ENCODE data around the gene SORCS2. TPM values are rescaled to one million over a fixed set of nuclear protein-coding genes. Genes with fewer than 3 reads are reported as not detected.

The SORCS2 gene
- polyA plus RNA-seq, 1 donor from 2014 or later, result not detected

DNA sequence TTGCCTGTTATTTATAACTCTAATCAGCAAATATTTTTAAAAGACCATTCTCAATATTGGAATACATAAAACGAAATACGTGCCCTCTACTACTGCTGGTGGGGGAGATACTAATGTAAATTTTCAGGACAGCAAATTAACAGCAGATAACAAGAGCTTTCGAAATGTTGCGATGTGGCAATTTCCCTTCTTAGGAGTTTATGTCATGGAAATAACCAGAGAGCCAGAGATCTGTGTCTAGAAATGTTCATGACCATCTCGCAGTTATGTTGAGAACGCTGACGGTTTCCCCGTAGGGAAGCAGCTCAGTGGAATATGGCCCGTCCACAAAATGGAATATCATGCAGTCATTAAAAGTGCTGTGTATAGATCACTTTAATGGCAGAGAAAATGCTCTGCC lies 480.8 kb downstream of the SORCS2 start:
- Mint-ChIP-seq H3K27ac (no peak overlapping the region), H3K9me3 (peaks cover 2 to 13% (median 2%) of the 10 kb centered on the region in 3 donors), H3K27me3 (no peaks in the 10 kb centered on the region), H3K4me3 (no peak overlapping the region), H3K4me1 (peaks cover 0 to 1% (median 0%) of the 10 kb centered on the region in 3 donors), H3K36me3 (no peaks in the 10 kb centered on the region)

DNA sequence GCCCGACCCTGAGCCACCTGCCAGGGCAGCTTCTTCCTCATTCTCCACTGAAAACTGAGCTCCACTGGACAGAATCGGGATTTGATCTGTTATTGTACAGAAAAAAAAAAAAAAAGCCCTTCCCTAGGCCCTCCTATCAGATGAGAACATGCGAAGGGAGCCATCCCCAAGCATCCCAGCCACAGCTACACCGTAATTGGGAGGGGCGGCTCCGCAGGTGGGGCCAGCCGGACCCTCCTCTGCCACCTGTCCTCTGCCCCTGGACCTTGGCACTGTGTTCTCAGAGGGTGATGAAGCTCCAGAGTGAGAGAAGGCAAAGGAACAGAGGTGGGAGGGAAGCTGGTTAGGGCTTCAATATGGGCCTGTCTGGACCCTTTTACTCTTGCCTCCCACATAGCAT lies 482.4 kb downstream of the SORCS2 start:
- Mint-ChIP-seq H3K9me3 (peaks cover 2 to 13% (median 2%) of the 10 kb centered on the region in 3 donors), H3K36me3 (no peaks in the 10 kb centered on the region), H3K27ac (no peak overlapping the region), H3K4me1 (no peaks in the 10 kb centered on the region), H3K27me3 (no peaks in the 10 kb centered on the region), H3K4me3 (no peak overlapping the region)

DNA sequence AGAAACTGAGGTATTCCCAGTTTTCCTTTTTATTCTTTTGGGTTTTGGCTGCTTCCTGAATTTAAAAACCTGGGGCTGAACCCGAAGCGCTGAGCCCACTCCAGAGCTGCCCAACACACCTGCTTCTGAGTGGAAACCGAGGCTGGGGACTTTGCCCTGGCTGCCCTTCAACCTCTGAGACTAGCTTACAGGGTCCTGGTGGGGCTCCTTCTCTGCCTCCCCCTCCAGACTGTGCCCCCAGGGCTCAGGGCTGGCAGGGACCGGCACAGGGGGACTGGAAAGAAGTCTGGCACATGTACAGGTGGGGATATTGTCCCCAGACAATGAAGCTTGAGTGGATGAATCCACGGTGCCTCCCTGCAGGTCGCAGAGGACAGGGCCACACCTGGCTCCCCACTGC lies 482.8 kb downstream of the SORCS2 start:
- H3K27ac Mint-ChIP-seq, result no peak overlapping the region
- H3K27me3 Mint-ChIP-seq, result no peaks in the 10 kb centered on the region
- no peaks in the 10 kb centered on the region for H3K36me3 Mint-ChIP-seq
- H3K4me1 Mint-ChIP-seq, result no peaks in the 10 kb centered on the region
- H3K9me3 Mint-ChIP-seq, result peaks cover 2 to 13% (median 2%) of the 10 kb centered on the region in 3 donors
- peak overlapping the region in 1 of 4 donors; percentile 61 for H3K4me3 Mint-ChIP-seq

DNA sequence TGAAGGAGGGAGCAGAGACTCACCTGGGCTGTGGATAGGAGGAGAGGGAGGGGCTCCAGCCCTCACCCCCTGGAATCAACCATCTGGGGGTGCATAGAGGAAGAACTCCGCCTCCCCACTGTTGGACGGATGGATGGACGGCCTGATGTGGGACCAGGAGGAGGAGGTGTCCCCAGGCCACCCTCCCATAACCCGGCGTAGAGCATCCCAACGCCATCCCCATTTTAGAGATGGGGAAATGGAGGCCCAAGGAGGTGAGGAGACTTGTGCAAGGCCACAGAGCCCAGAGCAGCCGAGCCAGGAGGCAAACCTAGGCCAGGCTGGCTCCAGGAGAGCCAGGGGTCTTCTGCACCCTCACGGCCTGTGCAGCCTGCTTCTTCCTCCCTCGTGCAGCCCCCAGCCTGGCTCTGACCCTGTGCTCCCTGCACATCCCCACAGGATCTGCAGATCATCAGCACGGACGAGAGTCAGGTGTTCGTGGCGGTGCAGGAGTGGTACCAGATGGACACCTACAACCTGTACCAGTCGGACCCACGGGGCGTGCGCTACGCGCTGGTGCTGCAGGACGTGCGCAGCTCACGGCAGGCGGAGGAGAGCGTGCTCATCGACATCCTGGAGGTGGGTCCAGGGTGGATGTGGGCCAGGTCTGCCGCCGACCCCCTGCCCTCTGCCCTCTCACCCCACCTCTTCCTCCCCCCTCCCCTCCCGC lies 483.4 kb downstream of the SORCS2 start:
- H3K27ac Mint-ChIP-seq, result no peak overlapping the region

DNA sequence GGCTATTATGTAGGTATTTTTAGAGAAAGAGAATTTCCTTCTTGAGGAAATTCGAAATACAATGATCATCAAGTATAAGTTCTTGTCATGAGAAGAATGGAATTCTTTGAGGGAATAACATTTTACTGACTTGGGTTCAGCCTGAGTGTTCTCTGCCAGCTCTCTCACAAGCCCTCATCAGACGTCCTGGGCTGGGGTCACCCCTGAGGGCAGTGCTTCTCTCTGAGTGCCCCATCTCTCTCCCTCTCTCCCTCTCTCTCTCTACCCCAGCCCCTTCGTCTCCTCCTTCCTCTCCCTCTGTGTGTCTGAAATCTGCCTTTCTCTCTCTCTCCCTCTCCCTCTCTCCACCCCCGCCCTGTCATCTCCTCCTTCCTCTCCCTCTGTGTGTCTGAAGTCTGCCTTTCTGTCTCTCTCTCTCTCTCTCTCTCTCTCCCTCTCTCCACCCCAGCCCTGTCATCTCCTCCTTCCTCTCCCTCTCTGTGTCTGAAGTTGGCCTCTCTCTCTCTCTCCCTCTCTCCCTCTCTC lies 484.1 kb downstream of the SORCS2 start:
- no peak overlapping the region for H3K27ac Mint-ChIP-seq
- H3K27me3 Mint-ChIP-seq, result no peaks in the 10 kb centered on the region
- H3K4me3 Mint-ChIP-seq, result no peak overlapping the region
- no peaks in the 10 kb centered on the region for H3K36me3 Mint-ChIP-seq
- no peaks in the 10 kb centered on the region for H3K4me1 Mint-ChIP-seq
- peaks cover 0 to 7% (median 2%) of the 10 kb centered on the region in 3 donors for H3K9me3 Mint-ChIP-seq

More for the DNA sequence above, 483.4 kb downstream of the SORCS2 start:
- H3K9me3 Mint-ChIP-seq, result peaks cover 2 to 9% (median 2%) of the 10 kb centered on the region in 3 donors
- H3K27me3 Mint-ChIP-seq, result no peaks in the 10 kb centered on the region
- peak overlapping the region in 1 of 4 donors; percentile 61 for H3K4me3 Mint-ChIP-seq
- no peaks in the 10 kb centered on the region for H3K4me1 Mint-ChIP-seq
- H3K36me3 Mint-ChIP-seq, result no peaks in the 10 kb centered on the region

DNA sequence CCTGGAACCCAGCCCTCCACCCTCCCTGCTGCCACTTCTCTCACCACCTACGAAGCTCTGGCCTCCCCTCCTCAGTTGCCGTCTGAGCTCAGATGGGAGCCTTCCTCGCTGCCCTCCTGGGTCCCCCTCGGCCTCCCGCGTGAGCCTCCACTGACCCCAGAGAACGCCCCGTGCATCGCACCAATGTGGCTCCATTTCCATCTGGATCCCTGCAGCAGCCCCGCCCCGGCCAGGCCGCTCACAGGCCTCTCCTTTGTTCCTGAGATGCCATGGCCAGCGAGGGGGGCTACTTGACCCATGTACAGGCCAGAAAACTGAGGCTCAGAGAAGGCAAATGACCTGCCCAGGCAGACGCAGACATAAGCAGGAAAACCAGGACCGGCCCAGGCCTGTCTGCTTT lies 484.7 kb downstream of the SORCS2 start:
- H3K4me3 Mint-ChIP-seq, result no peak overlapping the region
- H3K4me1 Mint-ChIP-seq, result no peaks in the 10 kb centered on the region
- H3K27ac Mint-ChIP-seq, result no peak overlapping the region
- no peaks in the 10 kb centered on the region for H3K27me3 Mint-ChIP-seq
- H3K36me3 Mint-ChIP-seq, result no peaks in the 10 kb centered on the region
- H3K9me3 Mint-ChIP-seq, result peaks cover 0 to 5% (median 2%) of the 10 kb centered on the region in 3 donors

DNA sequence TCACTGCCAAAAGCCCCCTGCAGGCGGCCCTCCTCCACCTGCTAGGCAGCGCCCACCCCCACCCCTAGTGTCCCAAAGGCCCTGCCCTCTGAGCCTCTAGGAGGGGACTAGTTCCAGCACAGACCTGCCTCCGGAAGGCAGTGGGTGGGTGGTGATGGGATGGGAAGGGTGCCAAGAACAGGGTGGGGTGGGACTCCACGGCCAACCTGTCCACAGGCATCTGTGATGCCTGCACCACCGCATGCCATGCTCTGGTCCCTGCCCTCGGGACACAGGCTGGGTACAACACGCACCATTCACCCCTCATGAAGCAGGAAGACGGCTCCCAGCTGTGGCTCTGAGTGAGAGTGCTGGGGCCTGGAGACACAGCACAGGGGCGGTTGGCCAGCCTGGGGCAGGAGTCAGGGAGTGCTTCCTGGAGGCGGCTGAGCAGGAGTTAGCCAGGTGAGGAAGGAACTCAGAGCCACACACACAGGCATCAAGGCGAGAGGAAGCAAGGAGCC lies 485.5 kb downstream of the SORCS2 start:
- H3K4me1 Mint-ChIP-seq, result no peaks in the 10 kb centered on the region
- H3K27ac Mint-ChIP-seq, result peak overlapping the region in 1 of 3 donors; percentile 88
- H3K4me3 Mint-ChIP-seq, result no peak overlapping the region
- H3K36me3 Mint-ChIP-seq, result no peaks in the 10 kb centered on the region
- no peaks in the 10 kb centered on the region for H3K27me3 Mint-ChIP-seq
- H3K9me3 Mint-ChIP-seq, result peaks cover 0 to 5% (median 1%) of the 10 kb centered on the region in 3 donors

DNA sequence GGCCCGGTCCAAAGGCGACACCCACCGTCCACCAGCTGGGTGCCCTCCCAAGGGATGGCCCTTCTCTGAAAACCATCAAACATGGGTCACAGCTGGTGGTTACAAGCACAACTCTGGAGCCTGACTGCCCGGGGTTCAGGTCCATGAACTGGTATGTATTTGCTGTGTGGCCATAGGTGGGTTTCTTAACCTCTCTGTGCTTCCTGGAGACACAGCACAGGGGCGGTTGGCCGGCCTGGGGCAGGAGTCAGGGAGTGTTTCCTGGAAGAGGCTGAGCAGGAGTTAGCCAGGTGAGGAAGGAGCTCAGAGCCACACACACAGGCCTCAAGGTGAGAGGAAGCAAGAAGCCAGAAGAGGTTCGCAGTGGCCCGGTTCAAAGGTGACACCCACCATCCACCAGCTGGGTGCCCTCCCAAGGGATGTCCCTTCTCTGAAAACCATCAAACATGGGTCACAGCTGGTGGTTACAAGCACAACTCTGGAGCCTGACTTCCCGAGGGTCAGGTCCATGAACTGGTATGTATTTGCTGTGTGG lies 486.0 kb downstream of the SORCS2 start:
- Mint-ChIP-seq H3K27ac (peak overlapping the region in 1 of 3 donors; percentile 88), H3K4me1 (no peaks in the 10 kb centered on the region), H3K4me3 (no peak overlapping the region)

DNA sequence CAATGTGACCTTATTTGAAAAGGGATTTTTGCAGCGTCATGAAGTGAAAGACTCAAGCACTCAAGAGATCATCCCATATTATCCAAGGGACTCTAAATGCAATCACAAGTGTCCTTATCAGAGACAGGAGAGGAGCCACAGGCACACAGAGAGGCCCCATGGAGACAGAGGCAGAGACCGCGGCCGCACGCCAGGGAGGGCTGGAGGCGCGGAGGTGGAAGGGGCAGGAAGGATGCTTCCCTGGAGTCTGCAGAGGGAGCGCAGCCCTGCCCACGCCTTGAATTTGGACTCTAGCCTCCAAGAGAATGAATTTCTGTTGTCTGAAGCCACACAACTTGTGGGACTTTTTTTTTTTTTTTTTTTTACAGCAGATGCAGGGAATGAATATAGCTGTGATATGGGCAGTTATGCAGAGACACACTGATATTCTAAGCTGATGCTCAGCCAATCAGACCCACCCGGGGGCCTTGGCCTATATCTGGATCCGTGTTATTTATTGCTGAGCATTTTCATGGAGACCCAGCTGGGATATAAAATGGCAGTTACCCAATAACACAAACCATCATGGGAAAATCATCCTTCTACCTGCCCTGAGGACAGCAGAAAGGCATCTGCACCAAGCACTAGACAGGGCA lies 487.2 kb downstream of the SORCS2 start:
- Mint-ChIP-seq H3K9me3 (peaks cover 0 to 5% (median 2%) of the 10 kb centered on the region in 3 donors), H3K27me3 (no peaks in the 10 kb centered on the region), H3K36me3 (no peaks in the 10 kb centered on the region), H3K4me1 (no peaks in the 10 kb centered on the region), H3K4me3 (no peak overlapping the region), H3K27ac (no peak overlapping the region)

More for the DNA sequence above, 486.0 kb downstream of the SORCS2 start:
- H3K36me3 Mint-ChIP-seq, result no peaks in the 10 kb centered on the region
- H3K27me3 Mint-ChIP-seq, result no peaks in the 10 kb centered on the region
- peaks cover 0 to 5% (median 2%) of the 10 kb centered on the region in 3 donors for H3K9me3 Mint-ChIP-seq

DNA sequence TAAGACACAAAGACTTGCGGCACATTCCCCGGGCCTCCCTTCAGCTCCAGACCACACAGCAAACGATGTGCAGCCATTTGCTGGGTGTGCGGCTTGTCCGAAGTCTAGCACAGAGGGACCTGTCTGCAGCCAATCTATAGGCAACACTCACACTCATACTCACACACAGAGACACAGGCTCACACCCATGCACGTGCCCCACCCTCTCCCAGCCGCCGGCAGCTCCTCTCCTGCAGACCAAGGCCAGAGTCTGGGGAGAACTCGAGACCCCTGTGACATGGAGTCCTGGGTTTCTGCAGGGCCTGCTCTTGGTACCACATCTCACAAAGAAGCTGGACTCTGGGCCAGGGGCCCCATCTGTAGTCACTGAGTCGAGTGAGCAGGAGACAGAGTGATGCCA lies 487.8 kb downstream of the SORCS2 start:
- H3K27ac Mint-ChIP-seq, result no peak overlapping the region

DNA sequence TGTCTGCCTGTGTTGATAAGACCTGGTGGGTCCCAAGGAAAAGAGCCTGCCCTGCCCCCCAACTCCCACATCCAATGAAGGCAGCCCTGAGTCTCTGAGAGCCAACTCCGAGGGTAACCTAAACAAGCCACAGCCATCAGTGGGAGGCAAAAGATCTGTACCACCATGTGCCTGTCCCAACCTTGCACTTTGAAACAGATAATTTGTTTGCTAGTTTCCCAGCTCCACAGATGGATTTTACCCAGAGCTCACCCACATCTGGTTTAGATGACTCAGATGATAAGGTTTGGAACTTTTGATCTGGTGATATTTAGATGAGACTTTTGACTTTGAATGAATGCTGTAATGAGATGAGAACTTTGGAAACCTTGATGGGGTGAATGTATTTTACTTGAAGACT lies 488.4 kb downstream of the SORCS2 start:
- no peaks in the 10 kb centered on the region for H3K36me3 Mint-ChIP-seq
- H3K4me3 Mint-ChIP-seq, result no peak overlapping the region
- no peaks in the 10 kb centered on the region for H3K4me1 Mint-ChIP-seq
- peaks cover 2% of the 10 kb centered on the region for H3K27me3 Mint-ChIP-seq
- no peak overlapping the region for H3K27ac Mint-ChIP-seq
- peaks cover 0 to 5% (median 2%) of the 10 kb centered on the region in 3 donors for H3K9me3 Mint-ChIP-seq

More for the DNA sequence above, 487.8 kb downstream of the SORCS2 start:
- Mint-ChIP-seq H3K9me3 (peaks cover 0 to 5% (median 2%) of the 10 kb centered on the region in 3 donors), H3K36me3 (no peaks in the 10 kb centered on the region), H3K27me3 (no peaks in the 10 kb centered on the region), H3K4me3 (no peak overlapping the region), H3K4me1 (no peaks in the 10 kb centered on the region)

DNA sequence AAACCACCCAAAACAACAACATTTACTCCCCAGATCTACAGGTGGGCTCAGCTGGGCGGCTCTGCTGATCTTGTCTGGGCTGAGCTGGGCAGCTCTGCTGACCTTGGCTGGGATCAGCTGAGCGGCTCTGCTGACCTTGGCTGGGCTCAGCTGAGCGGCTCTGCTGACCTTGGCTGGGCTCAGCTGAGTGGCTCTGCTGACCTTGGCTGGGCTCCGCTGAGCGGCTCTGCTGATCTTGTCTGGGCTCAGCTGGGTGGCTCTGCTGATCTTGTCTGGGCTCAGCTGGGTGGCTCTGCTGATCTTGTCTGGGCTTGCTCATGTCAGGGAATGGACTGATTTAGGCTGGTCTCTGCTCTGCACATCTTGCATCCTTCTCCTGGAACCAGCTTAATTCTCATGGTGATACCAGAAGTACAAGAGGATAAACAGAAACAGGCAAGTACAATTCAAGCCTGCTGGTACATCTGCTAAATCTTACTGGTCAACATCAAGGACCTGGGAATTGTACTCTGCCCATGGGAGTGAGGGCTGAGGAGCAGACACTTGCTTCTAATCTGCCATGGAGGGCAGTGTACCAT lies 490.9 kb downstream of the SORCS2 start:
- no peak overlapping the region for H3K27ac Mint-ChIP-seq
- peaks cover 0 to 5% (median 2%) of the 10 kb centered on the region in 3 donors for H3K9me3 Mint-ChIP-seq
- H3K4me1 Mint-ChIP-seq, result no peaks in the 10 kb centered on the region
- no peaks in the 10 kb centered on the region for H3K36me3 Mint-ChIP-seq
- no peak overlapping the region for H3K4me3 Mint-ChIP-seq
- peaks cover 2% of the 10 kb centered on the region for H3K27me3 Mint-ChIP-seq

DNA sequence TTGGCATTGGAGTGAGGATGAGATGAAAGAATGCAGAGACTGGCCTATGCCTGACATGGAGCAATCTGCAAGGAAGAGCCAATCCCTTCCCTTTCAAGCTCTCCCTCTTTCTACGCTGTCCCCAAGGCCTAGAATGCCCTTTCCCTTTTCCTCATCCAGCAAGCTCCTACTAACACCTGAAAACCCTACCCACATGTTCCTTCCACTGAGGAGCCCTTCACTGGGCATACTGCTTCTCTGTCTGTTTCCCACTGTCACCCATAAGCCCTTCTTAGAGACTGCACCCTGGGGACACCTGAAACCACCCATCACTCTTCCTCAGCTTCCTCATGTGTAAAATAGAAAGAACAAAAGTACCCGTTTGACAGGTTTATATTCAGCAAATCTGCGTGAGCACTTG lies 492.0 kb downstream of the SORCS2 start:
- Mint-ChIP-seq H3K4me1 (no peaks in the 10 kb centered on the region), H3K27ac (no peak overlapping the region), H3K36me3 (no peaks in the 10 kb centered on the region), H3K4me3 (no peak overlapping the region), H3K9me3 (peaks cover 0 to 5% (median 2%) of the 10 kb centered on the region in 3 donors), H3K27me3 (peaks cover 2% of the 10 kb centered on the region)

DNA sequence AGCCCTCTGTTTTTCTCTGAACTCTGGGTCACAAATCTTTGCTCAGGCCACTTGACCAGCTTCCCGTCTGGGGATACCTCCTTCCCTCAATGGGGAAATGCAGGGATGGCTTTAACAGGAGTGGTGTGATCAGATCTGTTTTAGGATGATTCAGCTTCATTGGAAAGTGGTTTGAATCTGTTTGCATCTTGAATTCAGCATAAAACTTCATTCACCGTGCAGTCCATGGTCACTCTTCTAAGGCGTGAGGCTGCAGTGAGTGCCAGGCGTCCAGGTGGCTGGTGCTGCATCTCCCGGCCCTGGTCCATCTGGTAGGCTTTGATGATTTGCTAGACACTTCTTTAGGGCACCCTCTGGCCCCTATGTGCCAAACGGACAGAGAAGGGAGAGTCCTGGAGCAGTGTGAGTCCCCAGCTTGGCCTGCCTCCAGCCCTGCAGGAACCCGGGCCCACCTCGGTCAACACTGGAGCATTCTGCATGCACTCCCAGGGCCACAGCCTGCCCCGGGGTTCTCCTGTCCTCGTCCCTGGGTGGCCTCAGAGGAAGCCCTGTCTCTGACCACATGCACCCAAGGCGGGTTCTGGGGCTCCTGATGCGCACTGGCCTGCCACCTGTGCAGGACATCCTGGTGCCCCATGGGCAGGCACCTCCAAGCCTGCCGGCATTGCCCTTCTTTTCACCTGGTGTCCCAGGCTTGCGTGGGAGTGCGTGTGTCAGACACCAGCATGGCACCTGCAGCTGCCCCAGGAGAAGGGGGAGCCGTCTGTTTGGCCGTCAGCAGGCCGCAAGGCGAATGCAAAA lies 493.9 kb downstream of the SORCS2 start:
- no peak overlapping the region for H3K27ac Mint-ChIP-seq
- peaks cover 0 to 2% (median under 1%) of the 10 kb centered on the region in 3 donors for H3K9me3 Mint-ChIP-seq
- peaks cover 2% of the 10 kb centered on the region for H3K27me3 Mint-ChIP-seq
- no peaks in the 10 kb centered on the region for H3K4me1 Mint-ChIP-seq
- no peaks in the 10 kb centered on the region for H3K36me3 Mint-ChIP-seq
- no peak overlapping the region for H3K4me3 Mint-ChIP-seq
